ENCODE measurements around the gene HSH2D. TPM values are rescaled to one million over a fixed set of nuclear protein-coding genes. Genes with fewer than 3 reads are reported as not detected.

The HSH2D gene
- total RNA-seq, 1 donor from 2014 or later, result 0.46 TPM

DNA sequence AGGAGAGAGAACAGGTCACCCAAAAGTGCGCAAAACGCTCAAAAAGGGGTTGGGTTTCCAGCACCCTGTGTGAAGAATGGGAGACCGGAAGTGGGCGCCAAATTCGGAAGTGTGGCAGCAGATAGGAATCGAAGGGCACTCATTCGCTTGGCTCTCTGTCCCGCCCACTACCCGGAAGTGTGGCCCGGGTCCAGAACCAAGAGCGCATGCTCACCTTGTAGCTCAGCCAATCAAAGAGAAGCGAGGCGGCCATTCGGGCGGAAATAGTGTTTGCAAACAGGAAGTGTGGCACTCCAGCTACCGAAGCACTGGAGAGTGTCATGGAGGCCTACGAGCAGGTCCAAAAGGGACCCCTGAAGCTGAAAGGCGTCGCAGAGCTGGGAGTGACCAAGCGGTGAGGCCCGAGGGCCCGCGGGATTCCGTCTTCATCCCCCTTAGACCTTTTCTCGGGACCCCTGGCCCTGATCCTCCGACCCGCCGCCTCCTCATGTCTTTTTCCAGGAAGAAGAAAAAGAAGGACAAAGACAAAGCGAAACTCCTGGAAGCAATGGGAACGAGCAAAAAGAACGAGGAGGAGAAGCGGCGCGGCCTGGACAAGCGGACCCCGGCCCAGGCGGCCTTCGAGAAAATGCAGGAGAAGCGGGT lies 41.8 kb downstream of the HSH2D start, which contains the start of gene FAM32A:
Gene FAM32A (plus strand): TSS at position 288 of the 645 bp plus-strand sequence. CDS start 33 bp downstream, at position 321.
- peak within 1 kb of the TSS; percentile 74 for H3K4me3 ChIP-seq (ENCODE audit: low read depth, low read length)
- TF ChIP-seq, protein P1, sequence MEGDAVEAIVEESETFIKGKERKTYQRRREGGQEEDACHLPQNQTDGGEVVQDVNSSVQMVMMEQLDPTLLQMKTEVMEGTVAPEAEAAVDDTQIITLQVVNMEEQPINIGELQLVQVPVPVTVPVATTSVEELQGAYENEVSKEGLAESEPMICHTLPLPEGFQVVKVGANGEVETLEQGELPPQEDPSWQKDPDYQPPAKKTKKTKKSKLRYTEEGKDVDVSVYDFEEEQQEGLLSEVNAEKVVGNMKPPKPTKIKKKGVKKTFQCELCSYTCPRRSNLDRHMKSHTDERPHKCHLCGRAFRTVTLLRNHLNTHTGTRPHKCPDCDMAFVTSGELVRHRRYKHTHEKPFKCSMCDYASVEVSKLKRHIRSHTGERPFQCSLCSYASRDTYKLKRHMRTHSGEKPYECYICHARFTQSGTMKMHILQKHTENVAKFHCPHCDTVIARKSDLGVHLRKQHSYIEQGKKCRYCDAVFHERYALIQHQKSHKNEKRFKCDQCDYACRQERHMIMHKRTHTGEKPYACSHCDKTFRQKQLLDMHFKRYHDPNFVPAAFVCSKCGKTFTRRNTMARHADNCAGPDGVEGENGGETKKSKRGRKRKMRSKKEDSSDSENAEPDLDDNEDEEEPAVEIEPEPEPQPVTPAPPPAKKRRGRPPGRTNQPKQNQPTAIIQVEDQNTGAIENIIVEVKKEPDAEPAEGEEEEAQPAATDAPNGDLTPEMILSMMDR (IDR thresholded peaks at IDR 0.05; ENCODE audit: insufficient read depth, low read length, poor library complexity, severe bottlenecking), result peak; percentile 16
- no peaks in the 10 kb centered on the region for H3K27me3 ChIP-seq (ENCODE audit: control insufficient read depth, insufficient read depth, low read length)
- H3K36me3 ChIP-seq (ENCODE audit: control insufficient read depth, insufficient read depth, low read length), result no peaks in the 10 kb centered on the region
- DNase-seq (ENCODE audit: low read depth), result peak; percentile 97

DNA sequence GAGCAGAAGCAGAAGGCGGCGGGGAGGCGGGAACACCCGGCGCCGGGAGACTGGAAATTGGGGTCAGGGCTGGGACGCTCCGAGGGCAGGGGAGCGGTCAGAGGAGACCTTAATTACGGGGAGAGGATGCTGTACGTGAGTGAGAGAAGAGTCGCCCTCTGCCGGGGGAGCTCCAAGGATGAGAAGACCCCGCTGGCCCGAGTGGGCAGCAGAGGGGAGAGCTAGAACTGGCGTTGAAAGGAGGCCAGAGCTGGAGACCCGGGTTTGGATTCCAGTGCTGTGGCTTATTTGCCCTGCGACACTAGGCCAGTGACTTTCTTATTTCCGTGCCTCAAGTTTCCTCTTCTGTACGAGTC lies 42.3 kb downstream of the HSH2D start:
- TF ChIP-seq, protein P1 (IDR thresholded peaks at IDR 0.05; ENCODE audit: insufficient read depth, low read length, poor library complexity, severe bottlenecking), result peak; percentile 66
- Histone ChIP-seq H3K27me3 (ENCODE audit: control insufficient read depth, insufficient read depth, low read length) (no peaks in the 10 kb centered on the region), H3K36me3 (ENCODE audit: control insufficient read depth, insufficient read depth, low read length) (peaks cover 2% of the 10 kb centered on the region), H3K4me3 (ENCODE audit: low read depth, low read length) (peak overlapping the region; percentile 74)
- no peak for DNase-seq (ENCODE audit: low read depth)

DNA sequence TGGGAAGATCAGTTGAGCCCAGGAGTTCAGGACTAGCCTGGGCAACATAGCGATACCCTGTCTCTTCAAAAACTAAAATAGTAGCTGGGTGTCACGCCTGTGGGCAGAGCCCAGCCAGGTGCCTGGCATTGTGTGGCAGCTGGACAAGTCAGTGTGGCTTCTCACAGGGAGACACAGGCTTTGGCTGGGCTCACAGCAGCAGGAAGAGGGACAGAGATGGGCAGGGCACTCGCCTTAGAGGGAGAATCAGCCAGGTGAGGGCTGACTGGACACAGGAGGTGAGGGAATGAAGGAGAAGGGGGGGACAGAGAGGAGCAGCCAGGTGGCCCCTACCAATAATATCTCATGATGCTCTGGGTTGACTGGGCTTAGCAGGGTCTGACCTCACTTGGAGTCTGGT lies 45.0 kb downstream of the HSH2D start:
- no peak for DNase-seq (ENCODE audit: low read depth)
- TF ChIP-seq, protein P1 (IDR thresholded peaks at IDR 0.05; ENCODE audit: insufficient read depth, low read length, poor library complexity, severe bottlenecking), result no peak
- no peak overlapping the region for H3K4me3 ChIP-seq (ENCODE audit: low read depth, low read length)
- peaks cover 2% of the 10 kb centered on the region for H3K36me3 ChIP-seq (ENCODE audit: control insufficient read depth, insufficient read depth, low read length)
- no peaks in the 10 kb centered on the region for H3K27me3 ChIP-seq (ENCODE audit: control insufficient read depth, insufficient read depth, low read length)

DNA sequence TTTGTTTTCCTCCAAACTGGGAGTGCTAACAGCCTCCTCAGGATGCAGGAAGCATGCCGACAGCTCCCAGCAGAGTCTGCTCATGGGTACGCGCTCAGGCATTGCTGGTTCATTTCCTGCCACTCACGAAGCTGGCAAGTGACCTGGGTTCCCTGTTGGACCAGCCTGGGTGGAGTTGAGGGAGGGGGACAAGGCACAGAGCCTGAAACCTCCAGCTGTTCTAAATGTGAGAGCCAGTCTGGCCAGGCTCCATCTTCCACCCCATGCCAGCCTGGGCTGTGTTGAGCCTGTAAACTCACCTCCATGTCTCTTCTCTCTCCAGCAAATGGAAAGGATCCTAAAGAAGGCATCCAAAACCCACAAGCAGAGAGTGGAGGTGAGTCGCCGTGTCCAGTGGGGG lies 46.7 kb downstream of the HSH2D start:
- Histone ChIP-seq H3K4me3 (ENCODE audit: low read depth, low read length) (no peak overlapping the region), H3K36me3 (ENCODE audit: control insufficient read depth, insufficient read depth, low read length) (peaks cover 2% of the 10 kb centered on the region), H3K27me3 (ENCODE audit: control insufficient read depth, insufficient read depth, low read length) (no peaks in the 10 kb centered on the region)
- no peak for DNase-seq (ENCODE audit: low read depth)
- TF ChIP-seq, protein P1 (IDR thresholded peaks at IDR 0.05; ENCODE audit: insufficient read depth, low read length, poor library complexity, severe bottlenecking), result no peak

DNA sequence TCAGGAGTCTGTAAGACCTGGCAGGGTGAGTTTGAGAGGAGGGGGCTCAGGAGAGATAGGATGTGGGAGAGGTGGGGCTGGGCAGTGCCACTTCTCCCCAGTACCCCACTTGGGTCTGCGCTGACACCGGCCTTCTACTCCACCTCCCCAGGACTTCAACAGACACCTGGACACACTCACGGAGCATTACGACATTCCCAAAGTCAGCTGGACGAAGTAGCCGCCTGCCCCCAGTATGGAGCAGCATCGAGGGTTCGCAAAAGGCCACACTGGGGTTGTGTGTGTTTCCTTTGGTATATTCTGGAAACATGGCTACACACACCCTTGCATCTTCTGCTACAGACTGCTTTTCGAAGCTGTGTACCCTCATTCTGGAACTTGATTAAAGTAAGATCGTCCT lies 47.3 kb downstream of the HSH2D start:
- Histone ChIP-seq H3K27me3 (ENCODE audit: control insufficient read depth, insufficient read depth, low read length) (no peaks in the 10 kb centered on the region), H3K4me3 (ENCODE audit: low read depth, low read length) (no peak overlapping the region), H3K36me3 (ENCODE audit: control insufficient read depth, insufficient read depth, low read length) (peaks cover 2% of the 10 kb centered on the region)
- TF ChIP-seq, protein P1 (IDR thresholded peaks at IDR 0.05; ENCODE audit: insufficient read depth, low read length, poor library complexity, severe bottlenecking), result no peak
- DNase-seq (ENCODE audit: low read depth), result no peak

Measured in kidney epithelial cell (primary cell).